Chondrocyte (in vitro differentiated cells): ENCODE measurements around the gene SSBP3. TPM values are rescaled to one million over a fixed set of nuclear protein-coding genes. Genes with fewer than 3 reads are reported as not detected.

Experiments used
- DNase-seq: peaks from one replicate; pipeline ENCODE4 v3.0.0; 2021; ENCODE audit warnings: mixed read lengths, low spot score
- H3K27ac Mint-ChIP-seq: one replicate; pipeline ENCODE4 v1.8.0; 2021; ENCODE audit warnings: mild to moderate bottlenecking, moderate library complexity, mixed read lengths; ENCODE audit not compliant: unreplicated experiment
- H3K27me3 Mint-ChIP-seq: 2 replicates; pipeline ENCODE4 v1.8.0; 2021; ENCODE audit warnings: low read depth, mixed read lengths
- H3K36me3 Mint-ChIP-seq: 2 replicates; pipeline ENCODE4 v1.8.0; 2021; ENCODE audit warnings: low read depth, mixed read lengths
- H3K4me1 Mint-ChIP-seq: 2 replicates; pipeline ENCODE4 v1.8.0; 2021; ENCODE audit warnings: low read depth, mild to moderate bottlenecking, mixed read lengths
- H3K4me3 Mint-ChIP-seq: one replicate; pipeline ENCODE4 v1.8.0; 2021; ENCODE audit warnings: mild to moderate bottlenecking, moderate library complexity, mixed read lengths; ENCODE audit not compliant: unreplicated experiment
- H3K9me3 Mint-ChIP-seq: 2 replicates; pipeline ENCODE4 v1.8.0; 2021; ENCODE audit warnings: low read depth, mixed read lengths
- total RNA-seq: library from RNA; stranded (reverse); gene quantifications from 3 replicates; pipeline ENCODE4 v1.2.1, GENCODE V29; 2021
- TF ChIP-seq, protein P1 (sequence below): fragments of 200-600 bp; sonication (generic); IDR thresholded peaks from 2 replicates; pipeline ENCODE4 v1.5.0; 2021; ENCODE audit warnings: antibody characterized with exemption, mild to moderate bottlenecking, moderate library complexity

The SSBP3 gene
- total RNA-seq, 1 donor from 2014 or later, result 22.0 TPM

DNA sequence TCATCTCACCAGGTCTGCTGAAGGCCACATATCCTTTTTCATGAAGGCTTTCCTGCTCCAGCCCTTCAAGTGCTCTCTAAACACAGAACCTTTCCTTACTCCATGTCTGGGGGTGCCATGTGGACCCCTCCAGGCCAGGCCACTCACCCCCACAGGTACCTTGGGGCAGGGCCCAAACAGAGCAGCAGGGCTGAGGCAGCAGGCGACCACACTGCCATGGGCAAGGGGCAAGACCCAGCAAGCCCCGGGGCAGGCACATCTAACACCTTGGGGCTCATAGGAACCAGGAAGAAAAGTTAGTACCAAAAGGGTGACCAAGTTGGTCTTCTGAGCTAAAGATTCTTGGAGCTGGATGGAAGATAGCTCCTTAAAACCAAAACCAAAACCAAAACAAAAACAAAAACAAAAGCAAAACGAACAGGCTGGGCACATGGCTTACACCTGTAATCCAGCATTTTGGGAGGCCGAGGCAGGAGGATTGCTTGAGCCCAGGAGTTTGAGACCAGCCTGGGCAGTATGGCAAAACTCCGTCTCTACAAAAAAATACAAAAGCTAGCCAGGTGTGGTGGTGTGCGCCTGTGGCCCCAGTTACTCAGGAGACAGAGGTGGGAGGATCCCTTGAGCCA lies 142.5 kb downstream of the SSBP3 start:
- Mint-ChIP-seq H3K9me3 (no peaks in the 10 kb centered on the region), H3K36me3 (peaks cover 3% of the 10 kb centered on the region), H3K27me3 (no peaks in the 10 kb centered on the region), H3K4me1 (peaks cover 18% of the 10 kb centered on the region), H3K4me3 (no peak overlapping the region), H3K27ac (no peak overlapping the region)
- TF ChIP-seq, protein P1, sequence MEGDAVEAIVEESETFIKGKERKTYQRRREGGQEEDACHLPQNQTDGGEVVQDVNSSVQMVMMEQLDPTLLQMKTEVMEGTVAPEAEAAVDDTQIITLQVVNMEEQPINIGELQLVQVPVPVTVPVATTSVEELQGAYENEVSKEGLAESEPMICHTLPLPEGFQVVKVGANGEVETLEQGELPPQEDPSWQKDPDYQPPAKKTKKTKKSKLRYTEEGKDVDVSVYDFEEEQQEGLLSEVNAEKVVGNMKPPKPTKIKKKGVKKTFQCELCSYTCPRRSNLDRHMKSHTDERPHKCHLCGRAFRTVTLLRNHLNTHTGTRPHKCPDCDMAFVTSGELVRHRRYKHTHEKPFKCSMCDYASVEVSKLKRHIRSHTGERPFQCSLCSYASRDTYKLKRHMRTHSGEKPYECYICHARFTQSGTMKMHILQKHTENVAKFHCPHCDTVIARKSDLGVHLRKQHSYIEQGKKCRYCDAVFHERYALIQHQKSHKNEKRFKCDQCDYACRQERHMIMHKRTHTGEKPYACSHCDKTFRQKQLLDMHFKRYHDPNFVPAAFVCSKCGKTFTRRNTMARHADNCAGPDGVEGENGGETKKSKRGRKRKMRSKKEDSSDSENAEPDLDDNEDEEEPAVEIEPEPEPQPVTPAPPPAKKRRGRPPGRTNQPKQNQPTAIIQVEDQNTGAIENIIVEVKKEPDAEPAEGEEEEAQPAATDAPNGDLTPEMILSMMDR, result no peak
- DNase-seq, result no peak

DNA sequence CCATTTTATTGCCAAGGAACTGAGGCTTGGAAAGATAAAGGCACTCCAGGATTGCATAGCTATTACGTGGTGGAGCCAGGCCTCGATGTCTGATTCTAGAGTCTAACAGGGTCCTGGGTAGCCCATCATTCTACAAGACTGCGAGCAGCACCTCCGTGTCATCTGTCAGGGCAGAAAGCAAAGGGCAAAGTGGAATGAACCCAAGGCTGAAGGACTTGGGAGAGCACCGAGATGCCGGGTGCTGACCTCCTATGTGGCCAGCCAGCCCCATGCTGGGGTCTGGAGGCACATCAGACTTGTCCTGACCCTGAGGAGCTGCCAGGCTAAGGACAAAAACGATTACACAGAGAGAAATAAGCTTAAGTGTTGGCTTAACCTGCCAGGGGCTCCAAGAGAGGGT lies 143.9 kb downstream of the SSBP3 start:
- no peak for DNase-seq
- Mint-ChIP-seq H3K4me3 (no peak overlapping the region), H3K4me1 (peaks cover 18% of the 10 kb centered on the region), H3K27me3 (no peaks in the 10 kb centered on the region), H3K27ac (no peak overlapping the region), H3K9me3 (no peaks in the 10 kb centered on the region), H3K36me3 (peaks cover 3% of the 10 kb centered on the region)
- TF ChIP-seq, protein P1, result no peak

DNA sequence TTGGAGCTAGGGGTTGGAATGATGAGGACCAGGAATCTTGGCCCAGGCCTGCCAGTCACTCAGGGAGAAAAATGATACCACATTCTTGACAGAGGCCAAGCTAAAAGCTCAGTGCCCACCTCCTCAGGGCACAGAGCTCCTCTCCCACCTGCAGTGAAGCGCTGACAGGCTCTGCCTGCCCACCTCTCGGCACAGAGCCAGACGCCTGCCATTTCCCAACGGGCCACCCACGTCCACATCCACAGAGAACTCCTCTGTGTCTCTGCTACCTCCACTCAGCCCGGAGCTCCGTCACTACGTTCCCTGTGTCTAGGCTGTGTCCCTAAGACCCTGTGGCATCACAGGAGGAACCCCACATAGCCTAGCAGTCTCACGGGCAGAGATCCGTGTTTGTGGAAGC lies 145.4 kb downstream of the SSBP3 start:
- Mint-ChIP-seq H3K36me3 (peaks cover 3% of the 10 kb centered on the region), H3K9me3 (no peaks in the 10 kb centered on the region)

DNA sequence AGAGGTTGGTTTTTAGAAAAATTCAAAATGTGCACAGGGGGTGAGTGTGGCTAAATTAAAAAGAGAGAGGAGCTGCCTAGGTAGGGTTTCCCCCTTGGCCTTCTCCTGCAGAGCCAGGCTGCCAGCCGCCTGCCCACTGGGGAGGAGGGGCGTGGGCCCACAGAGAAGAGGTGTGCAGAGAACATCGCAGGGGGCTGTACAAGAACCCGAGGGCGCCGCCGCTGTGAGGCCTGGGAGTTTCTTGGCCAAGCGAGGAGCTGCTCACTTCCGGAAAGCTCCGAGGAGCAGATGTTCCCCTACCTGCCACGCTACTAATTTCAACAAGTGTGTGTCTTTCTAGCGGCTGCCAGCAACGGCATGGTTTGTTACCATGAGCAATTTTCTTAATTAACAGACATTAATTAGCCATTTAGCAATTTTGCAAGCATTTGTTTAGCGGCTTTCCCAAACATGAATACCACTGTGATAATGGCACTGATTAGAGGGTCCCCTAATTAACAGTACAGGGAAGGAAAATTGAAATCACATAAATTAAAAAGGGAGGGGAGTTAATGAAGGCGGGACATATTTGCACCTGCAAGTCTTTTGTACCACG lies 146.6 kb downstream of the SSBP3 start:
- Mint-ChIP-seq H3K27me3 (no peaks in the 10 kb centered on the region), H3K9me3 (no peaks in the 10 kb centered on the region), H3K4me1 (peaks cover 24% of the 10 kb centered on the region), H3K4me3 (no peak overlapping the region), H3K27ac (no peak overlapping the region), H3K36me3 (no peaks in the 10 kb centered on the region)
- TF ChIP-seq, protein P1, result no peak
- no peak for DNase-seq

More for the DNA sequence above, 145.4 kb downstream of the SSBP3 start:
- H3K4me1 Mint-ChIP-seq, result peaks cover 21% of the 10 kb centered on the region
- no peak overlapping the region for H3K27ac Mint-ChIP-seq
- TF ChIP-seq, protein P1, result no peak
- no peak for DNase-seq
- no peaks in the 10 kb centered on the region for H3K27me3 Mint-ChIP-seq
- H3K4me3 Mint-ChIP-seq, result no peak overlapping the region

DNA sequence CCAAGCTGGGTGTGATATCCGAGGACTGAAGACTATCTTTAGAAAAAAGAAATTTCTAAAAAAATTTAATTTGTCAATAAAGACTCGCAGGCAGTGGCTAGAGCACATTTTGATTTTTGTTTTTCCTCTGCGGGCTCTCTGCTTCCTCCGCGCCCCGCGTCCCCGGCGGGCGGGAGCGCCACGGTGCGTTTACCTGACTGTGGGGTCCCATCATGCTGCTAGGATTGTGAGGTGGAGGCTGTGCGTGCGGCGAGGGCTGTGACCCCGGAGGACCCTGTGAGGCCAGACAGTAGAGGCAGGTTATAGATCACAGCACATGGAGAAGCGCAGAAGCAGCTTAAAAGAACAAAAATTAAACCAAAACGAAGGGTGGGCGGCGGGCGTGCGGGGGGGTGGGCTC lies 148.3 kb downstream of the SSBP3 start:
- H3K4me3 Mint-ChIP-seq, result no peak overlapping the region
- TF ChIP-seq, protein P1, result no peak
- H3K36me3 Mint-ChIP-seq, result no peaks in the 10 kb centered on the region
- H3K4me1 Mint-ChIP-seq, result peaks cover 35% of the 10 kb centered on the region
- H3K9me3 Mint-ChIP-seq, result no peaks in the 10 kb centered on the region
- no peak for DNase-seq
- H3K27ac Mint-ChIP-seq, result no peak overlapping the region
- H3K27me3 Mint-ChIP-seq, result no peaks in the 10 kb centered on the region
